Fibroblast of lung (primary cell): ENCODE measurements around the gene CBR3. TPM values are rescaled to one million over a fixed set of nuclear protein-coding genes. Genes with fewer than 3 reads are reported as not detected.

Experiments used
- DNase-seq, 2 donors: peaks; one replicate each; pipeline versions ENCODE4 v3.0.0 to v3.0.0-alpha.2; 2010; ENCODE audit warnings: low read depth in 2 of 2
- H2AFZ ChIP-seq: 2 replicates; pipeline ENCODE4 v1.5.1; 2012; ENCODE audit warnings: low read length, control low read depth, inconsistent platforms
- H3K27ac ChIP-seq: 2 replicates; pipeline ENCODE4 v1.5.1; 2011; ENCODE audit warnings: low read length, control low read depth; ENCODE audit not compliant: insufficient read depth
- H3K27me3 ChIP-seq: 2 replicates; pipeline ENCODE4 v1.5.1; 2011; ENCODE audit warnings: mild to moderate bottlenecking, low read length; ENCODE audit not compliant: control insufficient read depth, insufficient read depth
- H3K36me3 ChIP-seq: 2 replicates; pipeline ENCODE4 v1.5.1; 2011; ENCODE audit warnings: low read length; ENCODE audit not compliant: control insufficient read depth, insufficient read depth
- H3K4me1 ChIP-seq: 2 replicates; pipeline ENCODE4 v1.5.1; 2011; ENCODE audit warnings: low read length; ENCODE audit not compliant: control insufficient read depth, insufficient read depth; ENCODE audit errors: extremely low read depth
- H3K4me2 ChIP-seq: 2 replicates; pipeline ENCODE4 v1.5.1; 2011; ENCODE audit warnings: low read length, control low read depth; ENCODE audit not compliant: insufficient read depth; ENCODE audit errors: extremely low read depth
- H3K4me3 ChIP-seq, 4 experiments: fragments of 200-600 bp in 1 of 4; sonication (generic) in 1 of 4; replicated peaks in 1 of 4; 2 replicates each; pipeline ENCODE4 v1.5.1; 2011 to 2016; ENCODE audit warnings: low read length in 4 of 4, low read depth in 3 of 4, mild to moderate bottlenecking in 3 of 4, control low read depth in 2 of 4, inconsistent platforms in 1 of 4, mixed read lengths in 1 of 4; ENCODE audit not compliant: insufficient read depth in 1 of 4; ENCODE audit errors: control extremely low read depth in 1 of 4
- H3K79me2 ChIP-seq: 2 replicates; pipeline ENCODE4 v1.5.1; 2012; ENCODE audit warnings: mild to moderate bottlenecking, low read length, inconsistent platforms; ENCODE audit not compliant: control insufficient read depth, insufficient read depth
- H3K9ac ChIP-seq: 2 replicates; pipeline ENCODE4 v1.5.1; 2011; ENCODE audit warnings: mild to moderate bottlenecking, low read length, control low read depth; ENCODE audit not compliant: insufficient read depth
- H3K9me3 ChIP-seq: 2 replicates; pipeline ENCODE4 v1.5.1; 2012; ENCODE audit warnings: low read depth, low read length; ENCODE audit not compliant: control insufficient read depth, insufficient read depth
- H4K20me1 ChIP-seq: 2 replicates; pipeline ENCODE4 v1.5.1; 2011; ENCODE audit warnings: low read length; ENCODE audit not compliant: control insufficient read depth, insufficient read depth; ENCODE audit errors: extremely low read depth
- CTCF ChIP-seq, 2 donors: IDR thresholded peaks in 1 of 2; conservative IDR thresholded peaks in 1 of 2; 1 replicate in 1 of 2; 2 replicates in 1 of 2; pipeline ENCODE4 v1.5.1; 2011 to 2012; ENCODE audit warnings: low read length in 2 of 2, control low read depth in 1 of 2, inconsistent platforms in 1 of 2, low read depth in 1 of 2, mild to moderate bottlenecking in 1 of 2
- EZH2 ChIP-seq: IDR thresholded peaks from 2 replicates; pipeline ENCODE4 v1.5.1; 2012; ENCODE audit warnings: low read length, control low read depth, mild to moderate bottlenecking; ENCODE audit errors: missing control alignments
- polyA plus RNA-seq, 2 donors: library from polyadenylated mRNA; depleted of rRNA in 1 of 2; stranded (reverse) in 1 of 2; unstranded in 1 of 2; fragments of >200 nt; gene quantifications; 2 replicates each; pipeline ENCODE4 v1.2.1, GENCODE V29; 2011 to 2012; ENCODE audit warnings: missing spikeins in 1 of 2
- total RNA-seq: library from RNA; depleted of rRNA; stranded (reverse); fragments of >200 nt; gene quantifications from 2 replicates; pipeline ENCODE4 v1.2.1, GENCODE V29; 2014

Gene CBR3
- total and polyA plus RNA-seq, 2 donors (not counting 1 experiment from before 2014, with no cell fraction given), result 13.2 to 21.1 TPM

GRCh38 chr21:36178349-36178748 lies 43.5 kb downstream of the CBR3 start:
- Histone ChIP-seq H3K9ac (no peak overlapping the region), H3K36me3 (no peaks in the 10 kb centered on the region), H4K20me1 (no peaks in the 10 kb centered on the region), H3K4me1 (no peaks in the 10 kb centered on the region), H3K27me3 (no peaks in the 10 kb centered on the region), H3K4me3 (no peak overlapping the region), H3K4me2 (no peak overlapping the region), H3K9me3 (no peaks in the 10 kb centered on the region), H2AFZ (no peak overlapping the region), H3K27ac (no peak overlapping the region), H3K79me2 (no peaks in the 10 kb centered on the region)
- no peak for TF ChIP-seq EZH2
- no peak for TF ChIP-seq CTCF (conservative IDR thresholded peaks at IDR 0.05 in 1 of 2, IDR thresholded peaks at IDR 0.05 in 1 of 2; ENCODE audit: low read depth in 1 of 2, low read length in 2 of 2)
- DNase-seq, result no peak

GRCh38 chr21:36179145-36179544 lies 44.3 kb downstream of the CBR3 start:
- H3K4me3 ChIP-seq, result no peak overlapping the region
- H3K27me3 ChIP-seq, result no peaks in the 10 kb centered on the region
- H3K9me3 ChIP-seq, result no peaks in the 10 kb centered on the region
- H3K27ac ChIP-seq, result no peak overlapping the region
- H3K79me2 ChIP-seq, result no peaks in the 10 kb centered on the region
- no peak overlapping the region for H3K9ac ChIP-seq
- DNase-seq, result peak in 1 of 2 donors; percentile 30
- no peak overlapping the region for H2AFZ ChIP-seq
- TF ChIP-seq EZH2, result no peak
- no peak for TF ChIP-seq CTCF (conservative IDR thresholded peaks at IDR 0.05 in 1 of 2, IDR thresholded peaks at IDR 0.05 in 1 of 2; ENCODE audit: low read depth in 1 of 2, low read length in 2 of 2)
- H3K4me2 ChIP-seq, result no peak overlapping the region
- H3K4me1 ChIP-seq, result no peaks in the 10 kb centered on the region
- no peaks in the 10 kb centered on the region for H3K36me3 ChIP-seq
- no peaks in the 10 kb centered on the region for H4K20me1 ChIP-seq

GRCh38 chr21:36180963-36181362 lies 46.1 kb downstream of the CBR3 start:
- no peaks in the 10 kb centered on the region for H3K27me3 ChIP-seq
- no peaks in the 10 kb centered on the region for H3K9me3 ChIP-seq
- no peak overlapping the region for H3K9ac ChIP-seq
- no peaks in the 10 kb centered on the region for H4K20me1 ChIP-seq
- no peak overlapping the region for H3K4me2 ChIP-seq
- H3K36me3 ChIP-seq, result no peaks in the 10 kb centered on the region
- no peak overlapping the region for H3K27ac ChIP-seq
- DNase-seq, result no peak
- TF ChIP-seq CTCF (conservative IDR thresholded peaks at IDR 0.05 in 1 of 2, IDR thresholded peaks at IDR 0.05 in 1 of 2; ENCODE audit: low read depth in 1 of 2, low read length in 2 of 2) (no peak), EZH2 (no peak)
- H2AFZ ChIP-seq, result no peak overlapping the region
- H3K4me1 ChIP-seq, result no peaks in the 10 kb centered on the region
- no peak overlapping the region for H3K4me3 ChIP-seq
- H3K79me2 ChIP-seq, result no peaks in the 10 kb centered on the region
